Measurements from ENCODE around the gene BTBD6.

BTBD6 gene

GRCh38 chr14:105213361-105213760 is 35.0 kb upstream of the BTBD6 start:
- DNase-seq (ENCODE audit: low read depth): no peak
- TF ChIP-seq POLR2A (IDR thresholded peaks at IDR 0.05; ENCODE audit: extremely low read depth, insufficient read length) (no peak), MYC (IDR thresholded peaks at IDR 0.05; ENCODE audit: low read depth, low read length) (no peak)
- TF ChIP-seq, protein P1, sequence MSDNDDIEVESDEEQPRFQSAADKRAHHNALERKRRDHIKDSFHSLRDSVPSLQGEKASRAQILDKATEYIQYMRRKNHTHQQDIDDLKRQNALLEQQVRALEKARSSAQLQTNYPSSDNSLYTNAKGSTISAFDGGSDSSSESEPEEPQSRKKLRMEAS (IDR thresholded peaks at IDR 0.05; ENCODE audit: low read depth, low read length): no peak
- TF ChIP-seq, protein P2, sequence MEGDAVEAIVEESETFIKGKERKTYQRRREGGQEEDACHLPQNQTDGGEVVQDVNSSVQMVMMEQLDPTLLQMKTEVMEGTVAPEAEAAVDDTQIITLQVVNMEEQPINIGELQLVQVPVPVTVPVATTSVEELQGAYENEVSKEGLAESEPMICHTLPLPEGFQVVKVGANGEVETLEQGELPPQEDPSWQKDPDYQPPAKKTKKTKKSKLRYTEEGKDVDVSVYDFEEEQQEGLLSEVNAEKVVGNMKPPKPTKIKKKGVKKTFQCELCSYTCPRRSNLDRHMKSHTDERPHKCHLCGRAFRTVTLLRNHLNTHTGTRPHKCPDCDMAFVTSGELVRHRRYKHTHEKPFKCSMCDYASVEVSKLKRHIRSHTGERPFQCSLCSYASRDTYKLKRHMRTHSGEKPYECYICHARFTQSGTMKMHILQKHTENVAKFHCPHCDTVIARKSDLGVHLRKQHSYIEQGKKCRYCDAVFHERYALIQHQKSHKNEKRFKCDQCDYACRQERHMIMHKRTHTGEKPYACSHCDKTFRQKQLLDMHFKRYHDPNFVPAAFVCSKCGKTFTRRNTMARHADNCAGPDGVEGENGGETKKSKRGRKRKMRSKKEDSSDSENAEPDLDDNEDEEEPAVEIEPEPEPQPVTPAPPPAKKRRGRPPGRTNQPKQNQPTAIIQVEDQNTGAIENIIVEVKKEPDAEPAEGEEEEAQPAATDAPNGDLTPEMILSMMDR (IDR thresholded peaks at IDR 0.05; ENCODE audit: low read depth, low read length): no peak
- no peak overlapping the region for H3K4me3 ChIP-seq (ENCODE audit: low read depth, low read length)

- TF ChIP-seq, protein P1 (IDR thresholded peaks at IDR 0.05; ENCODE audit: low read depth, low read length): no peak
- no peak for TF ChIP-seq POLR2A (IDR thresholded peaks at IDR 0.05; ENCODE audit: extremely low read depth, insufficient read length)
- no peak for TF ChIP-seq MYC (IDR thresholded peaks at IDR 0.05; ENCODE audit: low read depth, low read length)
- TF ChIP-seq, protein P2 (IDR thresholded peaks at IDR 0.05; ENCODE audit: low read depth, low read length): no peak
- no peak overlapping the region for H3K4me3 ChIP-seq (ENCODE audit: low read depth, low read length)
- no peak for DNase-seq (ENCODE audit: low read depth)
Observed at GRCh38 chr14:105214324-105214915, 33.9 kb upstream of the BTBD6 start.

GRCh38 chr14:105215602-105216001 is 32.7 kb upstream of the BTBD6 start:
- no peak overlapping the region for H3K4me3 ChIP-seq (ENCODE audit: low read depth, low read length)
- TF ChIP-seq MYC (IDR thresholded peaks at IDR 0.05; ENCODE audit: low read depth, low read length) (no peak), POLR2A (IDR thresholded peaks at IDR 0.05; ENCODE audit: extremely low read depth, insufficient read length) (no peak)
- TF ChIP-seq, protein P1 (IDR thresholded peaks at IDR 0.05; ENCODE audit: low read depth, low read length): no peak
- TF ChIP-seq, protein P2 (IDR thresholded peaks at IDR 0.05; ENCODE audit: low read depth, low read length): no peak
- DNase-seq (ENCODE audit: low read depth): no peak

DNA sequence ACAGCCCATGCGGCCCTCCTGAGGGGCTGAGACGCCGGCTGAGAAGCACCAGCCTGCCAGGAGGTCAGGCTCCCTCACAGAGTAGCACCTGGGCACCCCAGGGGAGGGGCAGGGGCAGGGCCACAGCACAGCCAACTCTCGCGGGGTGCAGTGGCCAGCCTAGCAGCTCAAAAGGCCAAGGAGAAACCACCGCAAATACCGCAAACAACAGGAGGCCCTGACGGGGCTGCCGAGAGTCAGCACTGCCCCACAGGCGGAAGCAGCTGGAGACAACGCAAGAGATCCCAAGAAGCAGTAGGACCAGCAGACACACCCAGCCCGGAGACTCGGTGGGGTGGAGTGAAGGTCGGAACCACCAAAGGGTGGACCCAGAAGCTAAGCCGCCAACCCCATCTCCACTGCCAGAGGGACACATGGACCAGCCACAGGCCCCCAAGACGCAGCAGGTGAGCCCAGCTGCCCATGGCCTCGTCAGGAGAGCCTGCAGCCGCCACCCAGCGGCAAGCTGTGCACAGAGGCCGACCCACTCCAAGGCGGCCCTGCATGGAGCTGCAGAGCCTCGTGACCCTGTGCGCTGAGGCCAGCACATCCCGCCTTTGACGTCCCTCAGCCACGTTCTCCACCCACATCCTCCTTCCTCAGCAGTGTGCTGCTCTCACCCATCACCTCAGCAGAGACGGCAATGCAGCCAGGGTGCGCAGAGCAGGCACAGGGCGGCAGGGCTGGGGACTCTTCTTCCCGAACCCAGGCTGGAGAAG is 31.7 kb upstream of the BTBD6 start:
- no peak overlapping the region for H3K4me3 ChIP-seq (ENCODE audit: low read depth, low read length)
- no peak for DNase-seq (ENCODE audit: low read depth)
- TF ChIP-seq MYC (IDR thresholded peaks at IDR 0.05; ENCODE audit: low read depth, low read length) (no peak), POLR2A (IDR thresholded peaks at IDR 0.05; ENCODE audit: extremely low read depth, insufficient read length) (no peak)
- TF ChIP-seq, protein P1 (IDR thresholded peaks at IDR 0.05; ENCODE audit: low read depth, low read length): no peak
- TF ChIP-seq, protein P2 (IDR thresholded peaks at IDR 0.05; ENCODE audit: low read depth, low read length): no peak

- H3K4me3 ChIP-seq (ENCODE audit: low read depth, low read length): no peak overlapping the region
- DNase-seq (ENCODE audit: low read depth): no peak
- TF ChIP-seq, protein P1 (IDR thresholded peaks at IDR 0.05; ENCODE audit: low read depth, low read length): no peak
Observed at GRCh38 chr14:105217774-105218173, 30.6 kb upstream of the BTBD6 start.

DNA sequence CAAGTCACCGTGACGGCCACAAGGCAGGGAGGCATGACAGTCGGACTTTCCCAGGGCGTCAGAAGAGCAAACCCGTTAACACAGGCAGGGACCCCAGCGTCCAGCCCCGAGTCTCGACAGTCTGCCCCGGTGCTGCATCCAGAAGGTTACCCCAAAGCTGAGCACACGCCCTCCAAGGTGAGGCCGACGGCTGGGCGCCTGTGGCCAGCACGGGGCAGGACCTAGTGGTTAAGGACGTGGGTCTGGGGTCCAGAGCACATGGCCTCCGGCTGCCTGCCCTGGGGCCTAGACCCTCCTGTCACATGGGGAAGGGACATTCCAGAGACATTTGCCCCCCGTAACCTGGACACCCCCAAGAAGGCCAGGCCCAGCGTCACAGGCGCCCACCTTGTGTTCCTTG is 29.7 kb upstream of the BTBD6 start:
- H3K4me3 ChIP-seq (ENCODE audit: low read depth, low read length): no peak overlapping the region
- no peak for DNase-seq (ENCODE audit: low read depth)
- TF ChIP-seq, protein P2 (IDR thresholded peaks at IDR 0.05; ENCODE audit: low read depth, low read length): no peak

All from NB4 (cell line).